ENCODE results near the gene MYLK4.

The MYLK4 gene

DNA sequence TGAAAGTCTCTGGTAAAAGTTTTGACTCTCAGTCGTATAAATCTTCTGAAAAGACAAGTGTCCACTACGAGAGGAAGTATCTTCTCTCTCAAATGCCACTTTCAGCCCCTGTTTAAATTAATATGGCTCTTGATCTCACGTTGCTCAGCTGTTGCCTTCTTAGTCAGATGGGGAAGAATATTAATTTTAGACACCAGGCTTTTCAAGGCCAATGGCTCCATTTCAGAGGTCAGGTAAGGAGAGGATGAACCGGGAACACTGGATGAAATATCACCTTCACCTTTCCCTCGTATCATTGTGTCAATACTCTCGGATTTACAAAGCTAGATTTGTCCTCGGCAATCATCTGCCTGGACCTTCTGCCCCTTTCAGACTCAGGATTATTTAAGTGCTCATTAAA is at the start of gene MYLK4:
Gene MYLK4 (minus strand): TSS at position 91 of the 400 bp plus-strand sequence. CDS start 1,628 bp downstream, outside the sequence.
- DNase-seq = no peak

DNA sequence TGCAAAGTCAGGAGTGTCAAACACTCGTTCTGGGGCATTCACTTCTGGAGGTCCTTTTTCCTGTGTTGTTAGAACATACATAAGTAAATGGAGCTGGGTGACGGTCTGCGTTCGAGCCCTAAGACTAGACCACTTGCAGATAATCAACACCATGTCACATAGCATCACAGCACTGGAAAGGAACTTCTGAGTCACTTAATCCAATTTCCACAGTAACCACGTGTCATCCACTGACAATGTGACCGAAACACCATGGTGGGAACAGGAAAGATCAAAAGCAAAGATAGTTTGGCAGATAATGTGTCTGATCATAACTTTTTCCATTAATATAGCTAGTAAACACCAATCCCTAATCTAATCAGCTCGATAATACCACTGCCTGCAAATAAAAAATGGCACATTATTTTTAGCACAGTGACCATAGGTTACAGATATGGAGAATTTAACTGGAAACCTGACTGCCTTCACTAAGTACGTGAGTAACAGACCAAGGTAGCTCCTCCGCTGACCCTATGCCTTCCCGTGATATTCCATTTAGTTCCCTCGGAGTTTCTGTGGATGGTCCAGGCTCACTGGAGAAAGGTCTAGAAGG is 49.3 kb upstream of the MYLK4 start:
- no peak for DNase-seq

DNA sequence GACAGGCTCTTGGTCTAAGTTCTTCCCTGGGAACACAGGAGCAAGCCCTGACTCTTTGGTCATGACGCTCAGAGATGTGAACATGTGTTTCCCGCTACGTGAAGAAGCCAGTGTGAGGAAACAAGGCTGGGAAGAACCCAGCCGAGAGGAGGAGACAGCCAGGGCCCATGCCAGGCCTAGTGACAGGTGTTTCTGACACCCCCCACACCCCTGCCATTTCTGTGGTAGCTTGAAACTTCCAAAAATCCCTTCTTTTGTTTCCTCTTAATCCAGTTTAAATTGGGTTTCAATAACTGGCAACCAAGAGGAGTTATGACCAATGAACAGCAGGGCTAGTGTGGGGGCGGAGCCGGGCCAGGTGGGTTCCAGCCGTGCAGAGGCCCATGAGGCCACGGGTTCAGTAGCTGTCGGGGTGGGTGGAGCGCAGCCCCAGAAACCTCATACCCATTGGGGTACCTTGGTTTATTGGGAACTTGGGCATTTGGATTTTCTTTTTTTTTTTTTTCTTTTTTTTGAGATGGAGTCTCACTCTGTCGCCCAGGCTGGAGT is 47.9 kb upstream of the MYLK4 start:
- no peak for DNase-seq

DNA sequence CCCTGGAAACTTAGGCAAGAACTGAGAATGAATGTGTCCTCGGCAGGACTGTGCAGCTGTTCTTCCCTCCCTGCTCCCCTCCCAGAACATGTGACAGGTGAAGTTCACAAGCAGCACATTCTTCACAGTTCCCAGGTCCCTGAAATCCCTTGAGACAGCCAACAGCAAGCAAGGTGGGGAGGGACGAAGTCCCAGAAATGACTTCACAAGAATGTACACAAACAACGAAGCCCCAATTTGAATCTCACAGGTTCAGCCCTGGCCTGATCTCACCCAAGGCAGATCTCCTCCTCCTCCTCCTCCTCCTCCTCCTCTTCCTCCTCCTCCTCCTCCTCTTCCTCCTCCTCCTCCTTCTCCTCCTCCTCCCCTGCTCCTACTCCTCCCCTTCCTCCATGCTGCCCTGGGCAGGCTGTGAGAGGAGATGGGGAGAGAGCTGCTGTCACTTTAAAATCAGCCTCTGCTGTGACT is 46.9 kb upstream of the MYLK4 start:
- DNase-seq = no peak

DNA sequence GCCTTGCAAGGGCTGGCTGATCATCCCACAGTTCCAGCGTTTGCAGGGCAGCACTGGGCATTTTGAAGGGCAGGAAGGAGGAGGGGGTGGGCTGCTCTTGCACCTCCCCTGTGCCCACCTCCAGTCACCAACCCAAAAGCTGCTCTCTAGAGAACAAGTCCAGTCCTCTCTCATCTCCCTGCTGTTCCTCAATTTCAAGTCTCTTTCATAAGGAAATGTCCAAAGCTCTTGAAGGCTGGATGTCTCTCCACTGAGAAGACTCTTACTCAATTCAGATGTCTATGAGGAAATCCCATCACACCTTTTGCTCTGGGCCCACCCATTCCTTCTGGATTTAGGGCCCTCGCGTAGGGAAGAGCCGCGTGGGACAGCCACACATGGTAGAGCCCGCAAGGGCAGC is 46.1 kb upstream of the MYLK4 start:
- DNase-seq = no peak

DNA sequence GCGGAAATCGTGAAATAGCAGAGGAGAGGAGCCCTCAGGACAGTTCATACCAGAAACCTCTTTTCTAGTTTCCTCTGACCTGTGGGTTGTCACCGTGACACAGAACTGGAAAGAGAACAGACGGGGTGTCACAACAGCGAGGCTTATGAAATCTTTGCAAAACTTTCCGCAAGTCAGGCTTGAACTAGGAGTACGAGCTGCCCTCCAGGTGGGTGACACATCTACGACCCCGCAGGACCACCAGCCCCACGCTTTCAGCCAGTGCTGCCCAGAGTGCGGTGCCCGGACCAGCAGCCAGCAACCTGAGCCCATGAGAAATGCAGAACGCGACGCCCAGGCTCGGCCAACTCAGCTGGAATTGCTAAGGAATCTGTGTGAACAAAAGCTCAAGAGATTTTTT is 45.2 kb upstream of the MYLK4 start:
- DNase-seq = no peak

DNA sequence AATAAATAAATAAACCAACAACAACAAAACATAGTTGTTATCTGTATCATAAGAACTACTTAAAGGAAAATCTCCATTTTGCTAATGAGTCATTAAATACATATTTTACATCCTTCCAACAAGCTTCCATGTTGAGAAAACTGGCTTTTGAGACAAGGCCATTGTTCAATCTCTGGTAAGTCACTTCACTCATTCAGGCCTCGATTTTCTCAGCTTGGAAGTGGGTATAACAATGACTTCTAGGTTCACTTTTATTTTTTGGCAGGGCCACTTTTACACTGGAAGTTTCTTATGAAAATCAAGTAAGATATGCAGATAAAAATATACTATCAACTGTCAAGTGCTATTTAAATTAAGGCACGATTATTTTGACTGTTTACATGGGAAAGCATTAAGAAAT is 44.4 kb upstream of the MYLK4 start:
- no peak for DNase-seq

DNA sequence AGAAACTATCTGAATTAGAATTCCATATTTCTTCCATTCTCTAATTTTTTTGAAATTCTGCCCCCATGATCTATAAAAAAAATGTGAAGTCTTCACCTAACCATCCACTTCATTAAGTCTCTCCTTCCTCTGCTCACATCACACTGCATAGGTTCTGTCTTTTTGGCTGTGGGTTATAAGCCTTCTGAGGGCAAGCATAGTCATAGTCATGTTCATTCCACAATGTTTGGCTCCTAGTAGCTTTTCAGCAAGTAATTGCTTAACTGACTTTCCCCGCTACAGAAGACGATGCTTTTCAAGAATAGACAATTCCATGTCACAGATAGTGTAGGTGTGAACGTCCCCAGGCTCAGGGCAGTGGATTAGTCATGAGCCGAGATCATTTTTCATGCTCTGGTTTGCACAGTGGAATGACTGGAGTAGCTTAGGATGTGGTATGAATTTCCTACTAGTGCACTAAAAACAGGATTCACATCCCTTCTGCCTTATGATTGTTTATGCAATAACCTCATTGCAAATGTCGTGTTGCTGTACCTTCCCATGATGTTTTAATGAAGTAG is 43.5 kb upstream of the MYLK4 start:
- no peak for DNase-seq

DNA sequence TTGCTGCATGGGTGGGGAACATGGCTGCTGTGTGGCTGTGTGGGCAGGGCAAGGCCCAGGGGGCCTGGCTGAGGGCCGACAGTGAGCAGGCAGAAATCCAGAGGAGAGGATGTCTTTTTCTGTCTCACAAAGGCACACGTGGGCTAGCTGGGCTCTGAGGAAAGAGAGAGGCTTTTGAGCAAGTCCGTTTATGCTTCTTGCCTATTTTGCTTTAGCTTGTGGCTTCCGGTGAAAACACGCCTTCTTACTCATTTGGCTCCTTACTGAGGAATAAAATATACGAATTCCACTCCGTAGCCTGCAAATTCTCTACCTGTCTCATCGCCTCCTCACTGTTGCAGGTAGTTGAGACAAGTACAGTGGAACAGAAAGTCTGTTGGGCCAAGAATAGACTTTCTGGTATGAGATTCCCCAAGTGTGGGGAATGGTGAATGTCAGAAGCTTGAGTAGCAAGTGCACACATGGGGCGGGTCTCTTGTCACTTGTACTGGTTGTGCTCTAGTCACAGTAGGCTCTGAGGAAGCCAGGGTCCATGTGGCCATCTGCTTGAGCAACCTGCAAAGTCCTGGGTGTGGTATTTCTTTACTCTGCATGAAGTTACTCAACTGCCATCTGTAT is 42.9 kb upstream of the MYLK4 start:
- no peak for DNase-seq

DNA sequence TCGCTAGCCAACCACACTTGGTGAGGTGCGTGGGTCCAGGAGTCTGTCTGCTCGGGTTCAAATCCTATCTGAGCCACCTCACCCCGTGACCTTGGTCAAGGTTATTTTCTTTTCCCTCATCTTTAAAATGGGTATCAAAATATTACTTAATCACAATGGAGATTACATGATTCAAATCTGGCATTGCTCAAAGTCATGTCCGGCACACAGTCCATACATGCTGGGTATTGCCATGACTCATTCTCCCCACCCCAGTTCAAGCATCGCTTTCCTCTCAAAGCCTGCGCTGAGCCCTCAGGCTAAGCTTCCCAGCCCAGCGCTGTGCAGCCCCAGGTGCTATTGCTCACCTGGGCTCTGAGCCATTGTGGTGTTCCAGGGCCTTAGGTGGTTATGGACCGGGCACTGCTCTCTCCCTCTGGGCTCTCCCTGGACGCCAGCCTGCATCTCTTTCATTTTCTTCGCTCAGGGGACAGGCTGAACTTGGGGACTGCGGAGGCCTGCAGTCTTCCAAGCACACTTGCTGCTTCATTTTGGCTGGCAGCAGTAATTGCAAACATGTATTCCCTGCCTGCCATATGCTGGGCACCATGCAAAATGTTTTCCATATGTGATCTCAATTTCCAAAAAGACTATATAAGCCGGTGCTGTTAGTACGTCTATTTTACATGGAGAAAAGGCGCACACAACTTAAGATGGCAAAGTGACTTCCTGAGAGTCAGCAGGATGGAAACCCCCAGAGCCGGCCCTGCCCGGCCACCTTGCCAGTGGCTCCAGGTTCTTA is 41.8 kb upstream of the MYLK4 start:
- DNase-seq = no peak

DNA sequence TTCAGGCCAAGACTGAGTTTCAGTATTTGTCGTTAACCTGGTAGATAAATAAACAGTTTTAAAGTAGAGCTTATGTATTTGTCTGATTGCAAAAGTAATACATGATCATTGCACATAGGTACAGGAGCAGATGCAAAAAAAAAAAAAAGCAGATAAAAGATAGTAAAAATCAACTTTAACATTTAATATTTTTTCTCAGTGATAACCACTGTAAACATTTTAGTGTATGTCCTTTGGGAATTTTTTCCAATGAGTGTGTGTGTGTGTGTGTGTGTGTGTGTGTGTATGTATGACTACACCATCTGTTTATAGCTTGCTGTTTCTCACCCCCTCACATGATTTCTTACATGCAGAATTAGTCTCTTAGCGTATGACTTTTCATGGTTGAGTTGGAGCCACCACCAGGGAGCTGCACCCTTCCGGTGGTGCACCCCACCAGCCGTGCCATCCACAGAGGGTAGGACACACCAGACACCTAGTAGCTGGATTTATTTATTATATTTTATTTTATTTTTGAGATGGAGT is 40.8 kb upstream of the MYLK4 start:
- DNase-seq = no peak

DNA sequence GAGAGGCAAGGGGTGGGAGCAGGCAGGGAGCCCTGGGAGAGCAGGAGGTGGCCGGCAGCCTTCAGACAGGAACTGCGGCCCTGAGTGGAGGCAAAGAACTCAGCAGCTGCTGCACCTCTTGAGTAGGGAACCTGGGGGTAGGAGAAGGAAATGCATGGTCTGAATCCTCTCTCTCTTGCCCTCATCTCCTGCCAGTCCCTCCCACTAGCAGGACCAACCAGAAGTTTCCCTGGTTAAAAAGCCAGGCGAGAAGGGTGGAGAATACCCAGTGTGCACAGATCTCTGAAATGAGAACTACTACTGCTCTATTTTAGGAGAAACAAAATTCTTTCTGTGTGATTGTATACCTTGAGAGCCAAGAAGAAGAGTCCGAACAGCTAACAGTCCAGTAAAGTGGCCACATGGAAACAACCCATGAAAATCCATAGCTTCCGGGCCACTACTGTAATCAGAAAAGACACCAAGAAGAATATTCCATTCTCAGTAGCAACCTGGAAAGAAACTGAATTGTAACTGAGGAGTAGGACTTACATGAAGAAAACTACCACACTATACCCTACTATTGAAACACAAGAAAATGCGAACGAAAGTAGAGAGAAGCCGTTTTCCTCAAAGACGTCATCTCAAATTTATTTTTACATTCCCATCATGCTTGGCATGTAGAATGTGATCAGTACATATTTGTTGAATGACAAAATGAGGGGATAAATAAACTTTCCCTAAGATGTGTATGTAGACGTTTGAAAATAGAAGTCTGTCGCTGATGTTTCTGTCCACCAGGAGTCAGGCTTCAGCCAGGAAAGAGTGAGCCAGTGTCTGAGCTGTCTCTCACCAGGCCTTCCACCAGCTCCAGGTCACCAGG is 40.1 kb upstream of the MYLK4 start:
- DNase-seq = no peak

DNA sequence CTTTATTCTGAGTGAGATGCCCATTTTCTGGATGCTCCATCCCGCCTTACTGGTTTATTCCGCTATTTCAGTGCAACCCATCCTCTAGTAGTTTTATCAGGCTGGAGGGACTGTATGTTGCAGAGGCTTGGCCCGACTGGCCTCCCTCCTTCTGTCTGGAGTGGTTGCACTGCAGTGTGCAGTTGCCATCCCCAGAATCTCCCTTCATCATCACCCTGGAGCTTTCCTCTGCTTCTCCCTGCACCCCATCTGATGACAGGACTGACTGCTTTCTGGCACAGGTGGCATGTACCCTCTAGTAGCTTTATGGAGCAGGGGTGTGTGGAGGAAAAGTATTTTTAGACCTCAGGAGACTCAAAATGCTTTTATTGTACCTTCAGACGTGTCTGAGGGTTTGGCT is 35.5 kb upstream of the MYLK4 start:
- DNase-seq = no peak

DNA sequence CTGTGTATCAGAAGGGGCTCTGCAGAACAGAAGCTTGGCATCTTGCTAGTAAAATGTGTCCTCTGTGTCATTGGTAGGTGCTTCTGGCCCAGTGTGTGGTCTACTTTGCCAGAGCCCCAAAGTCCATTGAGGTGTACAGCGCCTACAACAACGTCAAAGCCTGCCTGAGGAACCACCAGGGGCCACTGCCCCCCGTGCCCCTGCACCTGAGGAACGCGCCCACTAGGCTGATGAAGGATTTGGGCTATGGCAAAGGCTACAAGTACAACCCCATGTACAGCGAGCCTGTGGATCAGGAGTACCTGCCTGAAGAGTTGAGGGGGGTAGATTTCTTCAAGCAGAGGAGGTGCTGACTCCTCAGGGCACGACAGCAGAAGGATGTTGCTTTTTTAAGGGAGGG is 34.2 kb upstream of the MYLK4 start:
- DNase-seq = no peak

DNA sequence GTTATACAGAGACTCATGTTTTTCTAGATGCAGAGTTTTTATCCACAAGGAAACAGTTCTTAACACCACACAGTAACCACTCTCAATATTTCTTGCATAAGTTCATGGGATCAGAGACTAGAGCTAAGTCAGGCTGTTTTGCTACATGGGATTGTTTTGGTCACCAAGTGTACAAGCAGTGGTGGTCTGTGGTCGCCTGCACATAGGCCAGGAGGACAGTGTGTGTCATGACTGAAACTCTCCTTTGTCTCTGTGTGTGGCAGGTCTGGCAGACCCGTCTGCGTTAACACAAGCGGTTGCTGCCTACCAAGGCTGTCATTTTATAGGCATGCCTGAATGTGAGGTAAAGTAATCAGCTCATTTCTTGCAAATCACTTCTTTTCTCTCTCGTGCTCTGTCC is 33.3 kb upstream of the MYLK4 start:
- no peak for DNase-seq

DNA sequence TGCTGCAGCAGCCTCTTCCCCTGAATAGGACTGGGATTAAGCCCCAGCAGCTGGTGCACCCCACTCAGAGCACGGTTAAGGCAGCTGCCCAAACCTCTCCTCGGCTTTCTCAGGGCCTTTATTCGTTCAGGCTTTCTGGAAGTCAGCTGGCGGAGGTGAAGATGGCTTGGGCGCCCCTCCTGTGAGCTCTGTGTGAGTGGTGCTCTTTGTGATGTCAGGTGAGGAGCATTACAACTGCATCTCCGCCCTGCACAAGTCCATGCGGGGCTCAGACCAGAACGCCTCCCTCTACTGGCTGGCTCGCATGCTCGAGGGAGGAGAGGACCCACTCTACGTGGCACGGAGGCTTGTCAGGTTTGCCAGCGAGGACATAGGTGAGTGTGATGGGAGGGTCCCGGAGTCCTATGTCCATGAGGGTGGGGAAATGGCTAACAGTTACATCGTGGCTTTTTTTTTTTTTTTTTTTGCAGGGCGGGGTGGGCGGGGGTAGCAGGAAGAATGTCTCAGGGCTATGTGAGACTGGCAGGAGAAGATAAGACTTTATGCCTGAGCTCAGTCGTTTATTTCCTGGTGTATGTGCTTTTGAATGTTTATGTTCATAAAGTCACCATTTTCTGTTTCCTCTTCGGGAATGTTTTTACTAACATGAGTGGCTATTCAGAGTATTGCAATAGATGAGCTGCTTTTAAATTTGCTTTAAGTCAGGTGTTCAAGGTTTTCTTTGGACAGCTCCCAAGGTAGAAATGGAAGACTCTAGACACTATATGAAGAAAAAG is 32.7 kb upstream of the MYLK4 start:
- no peak for DNase-seq

DNA sequence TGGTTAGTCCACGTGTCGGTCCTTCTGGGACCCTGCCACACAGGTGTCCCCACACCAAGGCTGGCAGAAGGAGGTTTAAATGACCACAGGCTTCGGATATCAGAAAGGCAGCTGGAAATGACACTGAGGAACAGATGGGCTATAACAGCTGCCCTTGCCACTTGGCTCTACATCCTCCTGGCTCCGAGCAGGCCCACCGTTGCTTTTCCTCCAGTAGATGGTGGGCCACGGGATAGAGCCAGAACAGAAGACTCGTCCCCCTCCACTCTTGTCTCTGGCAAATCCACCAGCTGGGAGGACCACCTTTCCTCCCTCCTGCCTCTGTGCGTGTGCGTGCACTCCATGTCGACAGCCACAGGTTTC is 32.1 kb upstream of the MYLK4 start:
- DNase-seq = no peak

DNA sequence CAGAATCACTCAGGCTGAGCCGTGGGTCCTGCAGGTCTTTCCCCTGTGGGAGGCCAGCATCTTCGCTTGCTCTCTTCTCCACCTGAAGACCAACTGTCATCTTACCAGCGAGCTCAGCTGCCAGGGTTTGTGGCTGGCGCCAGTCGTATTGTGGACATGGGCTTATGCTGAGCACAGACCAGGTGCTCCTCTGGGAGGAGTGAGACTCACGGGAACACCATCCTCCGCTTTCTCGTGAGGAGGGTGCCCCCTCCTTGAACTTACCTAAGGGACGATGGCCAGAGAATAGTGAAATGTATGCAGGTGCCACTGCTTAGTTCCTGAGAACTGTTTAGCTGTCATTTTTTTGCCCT is 31.6 kb upstream of the MYLK4 start:
- no peak for DNase-seq

DNA sequence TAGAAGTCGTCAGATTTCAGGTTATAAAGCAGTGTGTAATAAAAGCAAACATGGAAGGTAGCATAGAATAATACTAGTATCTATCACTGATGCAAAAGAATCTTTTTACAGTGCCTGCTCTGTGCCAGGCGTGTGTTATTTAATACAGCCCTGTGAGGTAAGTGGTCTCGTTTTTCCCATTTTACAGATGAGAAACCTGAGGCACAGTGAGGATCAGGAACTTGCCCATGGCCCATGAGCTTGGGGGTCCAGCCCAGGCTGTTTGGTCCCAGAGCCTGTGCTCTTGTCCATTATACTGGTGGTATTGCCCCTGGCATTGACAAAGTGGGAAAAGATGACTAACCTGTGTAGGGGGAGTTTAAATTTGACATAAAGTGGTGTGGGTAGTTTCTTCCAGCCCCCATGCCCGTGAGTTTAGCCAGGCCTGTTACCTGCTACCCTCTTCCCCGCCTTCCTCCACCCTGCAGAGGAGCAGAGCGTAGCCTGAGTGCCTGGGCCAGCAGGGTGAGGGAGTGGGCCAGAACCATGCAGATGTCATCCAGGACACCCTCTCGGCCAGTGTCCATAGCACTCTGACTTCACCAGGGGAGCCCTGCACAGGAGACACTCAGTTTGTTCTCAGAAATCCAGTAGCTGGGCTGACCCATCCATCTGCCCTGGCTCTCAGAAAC is 31.1 kb upstream of the MYLK4 start:
- no peak for DNase-seq

DNA sequence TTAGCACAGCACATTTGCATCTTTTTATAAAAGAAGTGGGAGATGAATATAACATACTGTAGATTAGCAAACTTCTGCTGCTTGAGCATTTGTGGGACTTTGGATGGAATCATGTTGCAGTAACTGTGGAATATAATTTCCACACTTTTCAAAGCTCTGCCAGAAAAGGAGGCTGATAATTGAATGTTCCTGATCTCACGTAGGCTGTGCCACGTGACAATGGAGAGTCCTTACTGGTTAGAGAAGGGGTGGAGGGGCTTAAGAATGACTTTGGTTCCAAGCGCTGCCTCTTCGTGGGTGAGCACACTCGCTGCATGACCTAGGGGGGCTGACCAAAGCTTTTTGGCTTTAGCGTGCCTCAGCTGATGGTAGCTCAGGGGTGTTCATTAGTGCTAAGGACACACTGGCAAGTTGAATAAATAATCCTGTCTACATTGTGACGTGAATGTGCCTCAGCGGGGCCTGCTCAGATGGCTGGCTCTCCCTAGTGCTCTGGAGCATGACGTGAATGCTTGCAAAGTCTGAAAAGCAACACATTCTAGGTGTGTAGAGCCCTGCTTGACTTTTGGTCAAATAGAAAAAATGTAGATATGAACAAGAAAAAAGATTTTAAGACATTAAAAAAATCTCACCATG is 29.5 kb upstream of the MYLK4 start:
- no peak for DNase-seq

DNA sequence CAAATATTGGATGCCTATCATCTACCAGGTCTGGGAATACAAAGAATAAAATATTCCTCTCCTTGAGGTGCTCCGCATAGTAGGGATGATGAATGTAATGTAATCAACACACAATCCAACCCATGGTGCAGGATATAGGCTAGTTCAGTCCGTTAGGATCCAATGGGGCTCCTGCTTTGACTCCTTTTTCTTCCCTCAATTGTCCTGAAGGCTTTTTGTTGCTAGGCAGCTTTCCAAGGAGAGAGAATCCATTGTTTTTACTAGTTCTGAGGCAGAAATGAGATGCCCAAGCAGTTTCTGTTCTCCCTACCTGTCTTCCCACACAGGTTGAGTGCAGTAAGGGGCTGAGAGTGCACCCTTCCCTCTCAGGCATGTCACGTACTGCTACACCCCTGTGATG is 26.5 kb upstream of the MYLK4 start:
- no peak for DNase-seq

All from NCI-H2081 treated with DMSO at 0.1 percent for 48 hours (cell line).